Mesenchymal stem cell (in vitro differentiated cells and primary cell): ENCODE results near the gene PTMA.

Source experiments
- DNase-seq: peaks from one replicate; pipeline ENCODE4 v3.0.0-alpha.2; 2013
- H2AFZ ChIP-seq: one replicate; pipeline ENCODE4 v1.6.1; 2013; ENCODE audit warnings: low read depth, mild to moderate bottlenecking, control low read depth, inconsistent platforms, low read length, moderate library complexity
- H2AK5ac ChIP-seq: 2 replicates; pipeline ENCODE4 v1.6.1; 2013; ENCODE audit warnings: low read length, moderate library complexity, mild to moderate bottlenecking, inconsistent platforms; ENCODE audit not compliant: severe bottlenecking
- H2BK120ac ChIP-seq: one replicate; pipeline ENCODE4 v1.6.1; 2013; ENCODE audit warnings: low read depth, mild to moderate bottlenecking, inconsistent platforms, low read length, moderate library complexity
- H2BK12ac ChIP-seq, 2 experiments: one replicate each; pipeline ENCODE4 v1.6.1; 2013; ENCODE audit warnings: inconsistent platforms in 2 of 2, low read length in 2 of 2, mild to moderate bottlenecking in 2 of 2, moderate library complexity in 2 of 2, control low read depth in 1 of 2
- H2BK15ac ChIP-seq: one replicate; pipeline ENCODE4 v1.6.1; 2013; ENCODE audit warnings: mild to moderate bottlenecking, low read depth, inconsistent platforms; ENCODE audit not compliant: poor library complexity, severe bottlenecking
- H2BK5ac ChIP-seq: 2 replicates; pipeline ENCODE4 v1.6.1; 2013; ENCODE audit warnings: low read depth, mild to moderate bottlenecking, low read length, control low read depth, inconsistent platforms; ENCODE audit not compliant: poor library complexity, severe bottlenecking
- H3K14ac ChIP-seq, 2 experiments: one replicate each; pipeline ENCODE4 v1.6.1; 2013; ENCODE audit warnings: inconsistent platforms in 2 of 2, low read length in 2 of 2, control low read depth in 1 of 2, mild to moderate bottlenecking in 1 of 2, moderate library complexity in 1 of 2
- H3K18ac ChIP-seq, 2 experiments: one replicate each; pipeline ENCODE4 v1.6.1; 2013; ENCODE audit warnings: inconsistent platforms in 2 of 2, low read length in 2 of 2, control low read depth in 1 of 2, low read depth in 1 of 2, mild to moderate bottlenecking in 1 of 2
- H3K23ac ChIP-seq, 2 experiments: one replicate each; pipeline ENCODE4 v1.6.1; 2013; ENCODE audit warnings: inconsistent platforms in 2 of 2, low read length in 2 of 2, mild to moderate bottlenecking in 2 of 2, moderate library complexity in 2 of 2, control low read depth in 1 of 2
- H3K27ac ChIP-seq: 2 replicates; pipeline ENCODE4 v1.5.1; 2013; ENCODE audit warnings: mild to moderate bottlenecking, moderate library complexity, low read length, control low read depth, inconsistent platforms; ENCODE audit not compliant: poor library complexity, severe bottlenecking
- H3K27me3 ChIP-seq, 2 experiments: 2 replicates each; pipeline versions ENCODE4 v1.6.1 to v1.7.0; 2013; ENCODE audit warnings: low read length in 2 of 2, mild to moderate bottlenecking in 2 of 2, moderate library complexity in 2 of 2, control low read depth in 1 of 2, inconsistent platforms in 1 of 2; ENCODE audit not compliant: control insufficient read depth in 1 of 2, insufficient read depth in 1 of 2
- H3K36me3 ChIP-seq, 2 experiments: 2 replicates each; pipeline versions ENCODE4 v1.6.1 to v1.7.0; 2013; ENCODE audit warnings: low read length in 2 of 2, control low read depth in 1 of 2, inconsistent platforms in 1 of 2, low read depth in 1 of 2, mild to moderate bottlenecking in 1 of 2; ENCODE audit not compliant: insufficient read depth in 2 of 2, control insufficient read depth in 1 of 2
- H3K4ac ChIP-seq, 2 experiments: one replicate each; pipeline ENCODE4 v1.6.1; 2013; ENCODE audit warnings: inconsistent platforms in 2 of 2, low read length in 2 of 2, mild to moderate bottlenecking in 2 of 2, moderate library complexity in 2 of 2, control low read depth in 1 of 2, low read depth in 1 of 2
- H3K4me1 ChIP-seq: 2 replicates; pipeline ENCODE4 v1.6.1; 2013; ENCODE audit warnings: low read depth, low read length, control low read depth; ENCODE audit not compliant: control insufficient read depth, insufficient read depth
- H3K4me2 ChIP-seq: 2 replicates; pipeline ENCODE4 v1.6.1; 2013; ENCODE audit warnings: low read length, mild to moderate bottlenecking, inconsistent platforms; ENCODE audit not compliant: poor library complexity, severe bottlenecking
- H3K4me3 ChIP-seq, 2 experiments: 2 replicates each; pipeline versions ENCODE4 v1.5.1 to v1.7.0; 2013; ENCODE audit warnings: low read length in 2 of 2, mild to moderate bottlenecking in 2 of 2, control low read depth in 1 of 2, low read depth in 1 of 2; ENCODE audit not compliant: insufficient read depth in 1 of 2
- H3K79me1 ChIP-seq: replicated peaks from 2 replicates; pipeline ENCODE4 v1.6.1; 2013; ENCODE audit warnings: mild to moderate bottlenecking, control low read depth, low read length, inconsistent platforms; ENCODE audit not compliant: poor library complexity, severe bottlenecking
- H3K9ac ChIP-seq: 2 replicates; pipeline ENCODE4 v1.7.0; 2013; ENCODE audit warnings: mild to moderate bottlenecking, low read length, moderate library complexity
- H3K9me3 ChIP-seq: 2 replicates; pipeline ENCODE4 v1.7.0; 2013; ENCODE audit warnings: mild to moderate bottlenecking, low read length; ENCODE audit not compliant: control insufficient read depth
- H4K8ac ChIP-seq: one replicate; pipeline ENCODE4 v1.6.1; 2013; ENCODE audit warnings: inconsistent platforms, mild to moderate bottlenecking, low read length, moderate library complexity
- H4K91ac ChIP-seq: one replicate; pipeline ENCODE4 v1.6.1; 2013; ENCODE audit warnings: mild to moderate bottlenecking, low read length, inconsistent platforms
- WGBS: methylation state at CpG from one replicate; pipeline ENCODE4 v1.1.7; 2013; ENCODE audit warnings: mixed read lengths; 5-methylcytosine and 5-hydroxymethylcytosine counted together

Gene PTMA

GRCh38 chr2:231687961-231688360 lies 20.4 kb upstream of the PTMA start:
- no peak overlapping the region for H3K23ac ChIP-seq

GRCh38 chr2:231688719-231689118 lies 19.6 kb upstream of the PTMA start:
- Histone ChIP-seq H3K4me3 (no peak overlapping the region), H3K18ac (no peak overlapping the region), H2BK120ac (no peak overlapping the region), H2BK12ac (no peak overlapping the region), H3K4me1 (no peaks in the 10 kb centered on the region), H3K9ac (no peak overlapping the region), H2BK15ac (no peak overlapping the region), H2BK5ac (no peak overlapping the region), H3K23ac (no peak overlapping the region), H4K91ac (no peak overlapping the region), H3K4ac (no peak overlapping the region), H2AFZ (no peak overlapping the region), H3K36me3 (no peaks in the 10 kb centered on the region), H3K27ac (no peak overlapping the region), H2AK5ac (no peak overlapping the region), H3K27me3 (no peaks in the 10 kb centered on the region), H4K8ac (no peak overlapping the region), H3K9me3 (no peaks in the 10 kb centered on the region), H3K14ac (no peak overlapping the region), H3K79me1 (no peaks in the 10 kb centered on the region), H3K4me2 (no peak overlapping the region)
- WGBS: 91% methylated on average over 17 of the region's 17 CpGs
- no peak for DNase-seq

More at GRCh38 chr2:231687961-231688360, 20.4 kb upstream of the PTMA start:
- no peaks in the 10 kb centered on the region for H3K27me3 ChIP-seq
- no peak overlapping the region for H3K27ac ChIP-seq
- no peak overlapping the region for H3K4ac ChIP-seq
- 94% methylated on average over 4 of the region's 4 CpGs for WGBS
- no peak overlapping the region for H2AK5ac ChIP-seq
- no peak overlapping the region for H2BK120ac ChIP-seq
- no peak overlapping the region for H2BK15ac ChIP-seq
- no peak overlapping the region for H3K9ac ChIP-seq
- H3K36me3 ChIP-seq: no peaks in the 10 kb centered on the region
- H3K4me2 ChIP-seq: no peak overlapping the region
- no peaks in the 10 kb centered on the region for H3K9me3 ChIP-seq
- H3K79me1 ChIP-seq: no peaks in the 10 kb centered on the region
- H3K4me3 ChIP-seq: no peak overlapping the region
- no peak overlapping the region for H4K8ac ChIP-seq
- H2AFZ ChIP-seq: no peak overlapping the region
- no peak overlapping the region for H3K14ac ChIP-seq
- no peak overlapping the region for H4K91ac ChIP-seq
- H3K18ac ChIP-seq: no peak overlapping the region
- H2BK5ac ChIP-seq: no peak overlapping the region
- no peaks in the 10 kb centered on the region for H3K4me1 ChIP-seq
- H2BK12ac ChIP-seq: no peak overlapping the region
- DNase-seq: no peak

- Histone ChIP-seq H3K9me3 (no peaks in the 10 kb centered on the region), H3K4me3 (no peak overlapping the region), H3K14ac (no peak overlapping the region), H3K36me3 (no peaks in the 10 kb centered on the region), H3K23ac (no peak overlapping the region), H2BK12ac (no peak overlapping the region), H3K18ac (no peak overlapping the region), H3K79me1 (no peaks in the 10 kb centered on the region), H3K27me3 (no peaks in the 10 kb centered on the region), H2BK120ac (no peak overlapping the region), H3K4ac (no peak overlapping the region), H2AFZ (no peak overlapping the region), H4K8ac (no peak overlapping the region), H3K9ac (no peak overlapping the region), H4K91ac (peak overlapping the region; percentile 4), H2AK5ac (no peak overlapping the region), H2BK5ac (no peak overlapping the region), H3K4me2 (no peak overlapping the region), H2BK15ac (no peak overlapping the region), H3K4me1 (no peaks in the 10 kb centered on the region), H3K27ac (no peak overlapping the region)
- WGBS: 85% methylated on average over 15 of the region's 15 CpGs
- no peak for DNase-seq
These were observed 19.0 kb upstream of the PTMA start for GRCh38 chr2:231689124-231689893.

- no peak overlapping the region for H4K91ac ChIP-seq
- no peak overlapping the region for H2AFZ ChIP-seq
- H2BK15ac ChIP-seq: no peak overlapping the region
- H3K18ac ChIP-seq: no peak overlapping the region
- no peak overlapping the region for H2AK5ac ChIP-seq
- H4K8ac ChIP-seq: no peak overlapping the region
- no peak overlapping the region for H3K4me2 ChIP-seq
- H3K27me3 ChIP-seq: no peaks in the 10 kb centered on the region
- H3K27ac ChIP-seq: no peak overlapping the region
- H3K14ac ChIP-seq: no peak overlapping the region
- H2BK12ac ChIP-seq: no peak overlapping the region
- no peaks in the 10 kb centered on the region for H3K4me1 ChIP-seq
- H3K36me3 ChIP-seq: no peaks in the 10 kb centered on the region
- no peak overlapping the region for H2BK5ac ChIP-seq
- H3K23ac ChIP-seq: no peak overlapping the region
- H3K79me1 ChIP-seq: no peaks in the 10 kb centered on the region
- no peak overlapping the region for H3K9ac ChIP-seq
- no peak overlapping the region for H3K4me3 ChIP-seq
- no peaks in the 10 kb centered on the region for H3K9me3 ChIP-seq
- H3K4ac ChIP-seq: no peak overlapping the region
- DNase-seq: no peak
- no peak overlapping the region for H2BK120ac ChIP-seq
- WGBS: 74% methylated on average over 9 of the region's 9 CpGs
These were observed 17.0 kb upstream of the PTMA start for GRCh38 chr2:231691251-231691772.
